Hematopoietic multipotent progenitor cell (in vitro differentiated cells): ENCODE data around the gene COL4A2. TPM values are rescaled to one million over a fixed set of nuclear protein-coding genes. Genes with fewer than 3 reads are reported as not detected.

ENCODE experiments used
- DNase-seq, 3 donors: peaks; one replicate each; pipeline ENCODE4 v3.0.0-alpha.2; 2011 to 2015; ENCODE audit warnings: low read depth in 2 of 3, low spot score in 2 of 3
- total RNA-seq: library from RNA; depleted of rRNA; stranded (reverse); fragments of >200 nt; gene quantifications from one replicate; pipeline ENCODE4 v1.2.3, GENCODE V29; 2012

COL4A2 gene
- total RNA-seq, 1 donor = 0.27 TPM

DNA sequence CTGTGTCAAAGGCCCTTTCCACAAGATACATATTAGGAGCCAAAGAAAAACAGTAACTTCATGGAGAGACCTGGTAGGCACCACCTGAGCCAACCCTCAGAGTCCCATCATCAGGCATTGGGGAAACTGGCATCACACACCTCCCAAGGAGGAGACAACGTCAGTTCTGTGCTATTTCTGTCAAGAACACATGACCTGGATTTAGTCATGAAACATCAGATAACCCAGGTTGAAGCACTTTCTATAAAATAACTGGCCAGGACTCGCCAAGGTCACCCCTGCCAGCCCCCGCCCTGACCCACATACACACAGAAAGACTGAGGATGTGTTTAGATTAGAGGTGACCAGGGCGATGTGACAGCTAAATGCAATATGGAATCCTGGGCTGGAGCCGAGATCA, 35.8 kb upstream of the COL4A2 start:
- no peak for DNase-seq

DNA sequence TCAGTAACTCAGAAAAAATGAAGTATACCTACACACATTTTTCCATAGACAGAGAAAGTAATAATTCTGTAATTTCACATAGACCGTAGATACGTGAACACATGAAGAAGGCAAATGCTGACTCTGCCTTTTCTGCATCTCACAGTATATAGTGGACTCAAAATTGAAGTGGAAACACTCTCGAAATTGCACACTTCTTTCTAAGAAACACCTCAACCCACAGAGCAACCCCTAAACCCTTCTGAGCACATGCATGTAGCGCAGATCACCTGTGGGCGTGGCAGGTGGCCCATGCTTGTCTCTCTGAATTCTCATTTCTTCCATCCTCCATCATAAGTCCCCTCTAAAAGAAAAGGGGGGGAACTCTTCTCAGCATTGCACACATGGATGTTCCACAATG, 34.9 kb upstream of the COL4A2 start:
- DNase-seq = no peak

DNA sequence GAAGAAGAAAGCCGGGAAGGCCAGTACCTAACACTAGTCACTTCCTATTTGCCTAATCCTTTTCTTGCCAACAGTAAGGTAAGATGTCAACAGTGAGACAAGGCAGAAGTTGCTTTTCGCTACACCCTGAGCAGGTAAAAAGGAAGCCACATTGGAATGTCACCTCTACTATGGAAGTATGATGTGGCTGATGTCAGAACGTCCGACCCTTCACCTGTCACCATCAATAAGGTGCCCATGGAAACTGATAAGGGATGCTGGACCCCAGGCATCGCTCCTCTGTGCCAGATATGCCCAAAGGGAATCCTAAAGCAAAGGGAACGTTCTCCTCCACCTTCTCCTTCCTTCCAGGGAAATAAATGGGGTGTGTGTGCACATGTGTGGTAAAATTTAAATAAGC, 34.4 kb upstream of the COL4A2 start:
- no peak for DNase-seq

DNA sequence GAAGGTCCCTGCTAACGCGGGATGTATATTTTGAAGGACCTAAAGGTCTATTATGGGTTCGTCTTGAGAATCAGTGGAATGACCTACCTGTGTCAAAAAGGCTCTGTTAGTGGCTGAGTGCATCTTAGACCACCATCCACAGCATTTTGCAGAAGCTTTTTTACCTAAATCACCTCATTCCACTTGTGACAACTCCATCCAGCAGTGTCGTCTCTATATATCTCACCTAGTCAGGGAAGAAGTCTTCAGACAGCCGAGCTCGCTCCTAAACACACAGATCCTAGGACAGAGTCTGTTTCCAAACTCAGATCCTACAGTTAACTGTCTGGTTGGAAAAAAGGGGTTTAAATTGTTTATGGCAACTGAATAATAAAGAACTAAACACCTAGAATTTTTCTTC, 33.8 kb upstream of the COL4A2 start:
- DNase-seq = no peak

DNA sequence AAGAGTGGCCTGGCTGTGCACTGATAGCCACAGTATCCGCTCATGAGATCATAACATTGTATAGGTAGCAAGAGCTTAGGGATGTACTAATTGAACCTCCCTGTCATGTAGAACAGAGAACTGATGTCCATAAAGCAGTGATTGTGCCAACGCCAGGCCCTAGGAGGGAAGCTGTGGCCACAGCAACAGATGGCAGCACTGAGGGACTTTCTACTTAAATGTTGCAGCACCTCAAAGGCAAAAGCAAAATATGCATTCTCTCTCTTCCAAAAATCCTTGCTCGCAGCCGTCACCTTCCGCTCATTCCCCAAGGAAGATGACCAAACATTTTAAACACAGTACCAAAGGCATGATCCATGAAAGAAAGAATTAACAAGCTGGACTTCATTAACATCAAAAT, 32.4 kb upstream of the COL4A2 start:
- DNase-seq = no peak

DNA sequence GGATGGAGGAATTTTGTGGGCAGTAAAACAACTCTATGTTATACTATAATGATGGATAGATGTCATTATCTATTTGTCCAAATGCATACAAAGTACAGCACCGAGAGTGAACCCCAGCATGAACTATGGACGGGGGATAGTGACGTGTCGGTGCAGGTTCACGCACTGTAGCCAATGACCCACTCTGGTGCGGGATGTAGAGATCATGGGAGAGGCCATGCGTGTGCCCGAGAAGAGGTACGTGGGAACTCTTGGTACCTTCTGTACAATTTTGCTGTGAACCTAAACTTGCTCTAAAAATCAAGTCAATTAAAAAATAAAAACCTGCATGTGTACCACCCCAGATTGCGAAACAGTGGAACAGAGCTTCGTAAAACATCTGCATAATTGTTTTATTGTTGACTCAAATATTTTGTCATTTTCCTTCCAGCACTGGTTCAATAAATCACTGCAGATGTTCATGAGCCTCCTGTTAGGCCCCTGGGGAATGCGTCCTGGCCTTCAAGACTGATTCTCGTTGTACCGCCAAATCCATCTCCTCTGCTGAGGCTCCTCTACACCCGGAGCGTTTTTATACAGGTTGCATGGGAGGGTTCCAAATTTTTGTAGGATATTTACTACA, 31.0 kb upstream of the COL4A2 start:
- no peak for DNase-seq

DNA sequence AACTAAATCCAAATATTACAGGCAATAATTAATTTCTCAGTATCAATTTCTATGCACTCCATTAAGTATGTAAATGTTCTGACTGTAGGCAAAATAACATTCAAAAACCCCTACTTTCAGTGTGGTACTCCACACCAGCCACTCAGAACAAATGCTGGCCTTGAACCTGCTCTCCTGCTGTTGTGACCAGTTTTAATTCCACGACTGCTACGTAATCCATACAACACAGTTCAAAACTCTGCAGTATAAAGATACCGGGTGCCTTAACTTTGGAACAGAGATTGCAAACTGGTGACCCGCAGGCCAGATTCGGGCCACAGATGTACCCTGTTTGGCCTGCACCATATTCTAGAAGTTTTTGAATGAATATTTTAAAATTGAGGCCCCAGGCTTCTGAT, 30.5 kb upstream of the COL4A2 start:
- no peak for DNase-seq

DNA sequence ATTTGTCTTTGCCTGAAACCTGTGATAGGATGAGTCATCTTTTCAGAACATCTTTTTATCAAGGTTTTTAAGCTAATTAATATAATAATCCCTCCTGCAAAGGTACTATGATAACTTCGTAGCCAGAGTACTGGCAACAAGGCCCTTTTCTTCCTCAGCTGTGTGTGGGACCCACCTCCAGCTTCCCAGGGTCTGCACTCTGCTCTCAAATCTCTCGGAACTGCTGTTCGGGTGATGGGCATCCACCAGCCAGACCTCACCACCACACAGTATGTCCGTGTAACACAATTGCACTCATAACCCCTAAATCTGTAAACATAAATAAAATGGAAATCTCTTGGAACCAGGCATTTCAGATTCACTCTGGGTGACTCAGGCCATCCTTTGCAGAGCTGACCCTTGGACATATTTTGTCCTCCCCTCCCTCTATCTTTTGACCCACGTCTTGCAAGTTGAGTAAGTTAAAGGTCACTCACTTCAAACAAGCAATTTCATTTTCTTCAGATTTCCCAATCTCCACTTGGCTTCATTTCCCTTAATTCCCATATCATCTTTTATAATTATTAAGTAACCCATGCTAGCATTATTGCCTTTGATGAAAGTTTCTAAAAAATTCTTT, 29.6 kb upstream of the COL4A2 start:
- DNase-seq = no peak

DNA sequence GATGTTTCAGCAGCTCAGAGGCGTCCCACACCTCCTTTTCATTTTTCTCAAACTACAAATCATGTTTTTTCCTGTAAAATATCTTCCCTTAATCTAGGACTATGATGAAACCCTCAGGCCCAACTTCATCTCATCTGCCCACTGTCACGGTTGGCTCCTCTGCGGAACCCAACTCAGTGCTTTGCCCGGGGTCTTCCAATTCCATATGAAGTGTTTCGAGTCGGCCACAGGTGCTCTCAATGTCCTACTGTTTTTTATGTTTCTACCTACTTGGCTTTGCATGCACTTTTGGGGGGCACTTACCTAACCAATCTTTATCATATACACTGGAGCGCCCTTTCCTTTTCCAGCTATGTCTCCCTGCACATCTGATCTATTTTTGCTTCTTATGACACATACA, 28.2 kb upstream of the COL4A2 start:
- DNase-seq = no peak

DNA sequence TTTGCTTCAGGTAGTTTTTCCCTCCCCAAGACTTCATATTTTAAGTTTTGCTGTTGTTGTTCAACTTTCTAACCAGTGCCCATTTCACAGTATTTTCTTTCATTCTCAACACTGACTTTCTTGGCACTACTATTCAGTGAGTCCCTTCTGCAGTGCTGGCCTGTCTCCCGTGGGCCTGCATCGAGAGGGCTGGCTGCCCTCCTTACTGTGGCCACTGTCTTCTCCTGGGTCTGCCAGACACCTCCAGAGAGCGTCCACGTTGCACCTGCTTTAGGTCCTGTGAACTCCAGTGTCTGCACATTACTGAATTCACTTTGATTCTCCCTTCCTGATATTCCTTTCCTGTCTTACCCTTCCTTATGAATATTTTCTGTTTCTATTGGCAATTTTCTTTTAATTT, 27.4 kb upstream of the COL4A2 start:
- no peak for DNase-seq

DNA sequence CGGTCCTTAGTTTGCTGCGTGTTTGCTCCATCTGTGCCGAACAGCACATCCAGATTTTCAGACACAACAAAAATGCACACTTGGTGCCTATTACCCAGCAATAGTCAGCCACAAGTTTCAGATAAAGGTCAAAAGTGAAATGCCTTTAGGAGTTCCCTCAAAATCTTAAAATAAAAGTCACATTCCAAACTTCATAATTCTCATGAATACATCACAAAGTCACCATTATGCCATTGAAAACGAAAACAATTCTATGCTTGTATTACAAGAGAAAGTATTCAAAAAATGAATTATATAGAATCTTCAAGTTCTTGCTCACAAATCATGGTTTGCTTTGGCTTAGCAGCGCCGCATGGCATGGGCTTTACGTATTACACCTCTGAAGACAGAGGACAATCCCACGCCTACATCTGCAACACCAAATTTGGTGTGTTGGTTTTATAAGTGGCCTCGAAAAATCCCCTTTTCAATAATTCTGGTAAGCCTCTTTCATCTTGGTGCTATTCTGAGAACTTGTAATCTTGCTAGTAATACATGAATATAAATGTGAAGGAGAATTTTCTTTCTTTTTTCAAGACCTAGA, 26.8 kb upstream of the COL4A2 start:
- no peak for DNase-seq

DNA sequence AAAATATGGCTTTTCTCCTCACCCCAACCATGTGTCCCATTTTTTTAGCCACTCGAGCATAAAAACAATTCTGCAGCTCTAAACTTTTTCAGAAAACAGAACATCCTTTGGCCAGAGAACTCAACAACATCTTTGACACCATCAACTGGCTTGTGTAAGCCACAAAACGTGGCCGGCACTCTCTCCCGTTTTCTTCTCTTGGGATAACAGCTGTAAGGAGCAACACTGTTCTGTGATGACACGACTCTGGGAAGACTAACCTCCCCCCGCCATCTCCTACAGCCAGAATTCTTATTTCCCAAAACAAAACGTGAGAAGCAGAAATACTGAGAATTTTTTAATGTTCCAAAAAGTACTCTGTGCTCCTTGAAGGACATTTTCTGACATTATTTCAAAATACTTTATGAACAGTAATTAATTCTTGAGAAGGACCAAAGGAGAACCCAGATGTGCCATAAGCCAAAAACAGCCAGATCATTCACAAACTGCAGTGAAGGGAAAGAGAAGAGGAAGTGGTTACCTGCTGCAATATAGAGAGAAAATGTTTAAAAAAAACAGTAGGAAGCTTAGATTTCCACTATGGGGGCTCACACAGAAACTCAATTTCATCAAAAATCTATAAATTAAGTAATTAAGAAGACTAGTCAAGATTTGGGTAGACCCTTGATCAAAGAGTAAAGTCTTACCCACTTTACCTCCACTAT, 25.9 kb upstream of the COL4A2 start:
- DNase-seq = no peak

DNA sequence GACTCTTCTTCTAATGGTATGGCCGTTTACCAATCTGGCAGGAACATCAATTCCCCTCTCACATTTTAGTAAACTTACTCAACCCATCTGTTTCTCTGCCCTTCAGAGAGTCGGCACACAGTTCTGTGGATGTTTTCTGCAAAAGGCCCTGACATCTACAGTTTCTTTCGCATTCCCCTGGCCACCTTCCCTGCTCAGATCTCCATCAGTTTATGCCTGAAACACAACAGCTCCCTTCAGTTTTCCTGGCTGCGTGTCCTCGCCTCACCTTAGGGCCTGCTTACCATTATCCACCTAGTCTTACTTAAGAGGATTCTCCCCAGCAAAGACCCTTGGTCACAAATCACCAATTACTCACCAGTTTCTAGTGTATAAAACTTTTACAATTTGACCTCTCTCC, 25.3 kb upstream of the COL4A2 start:
- no peak for DNase-seq

DNA sequence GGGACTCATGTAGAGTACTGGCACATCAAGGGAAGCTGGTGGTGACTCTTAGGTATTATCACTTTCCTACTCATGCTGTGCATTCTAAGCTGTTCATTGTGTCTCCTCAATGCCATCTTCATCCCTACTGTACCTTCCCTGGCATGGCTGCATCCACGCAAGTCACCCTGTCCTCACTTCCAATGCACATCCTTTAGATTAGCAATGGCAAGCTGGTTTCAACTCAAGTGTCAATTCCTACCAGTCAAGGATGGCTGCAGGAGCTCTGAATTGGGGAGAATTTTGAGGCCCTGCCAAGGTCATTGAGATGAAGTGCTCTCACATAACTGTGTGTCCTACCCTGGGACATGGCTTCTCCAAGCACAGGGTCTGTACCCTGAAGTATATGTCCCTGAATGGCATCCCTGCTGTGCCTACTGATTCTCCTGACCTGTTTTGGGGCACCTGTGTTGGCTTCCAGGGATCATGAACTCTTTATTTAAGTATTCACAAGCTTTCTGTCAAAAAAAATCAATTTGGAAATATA, 24.7 kb upstream of the COL4A2 start:
- no peak for DNase-seq

DNA sequence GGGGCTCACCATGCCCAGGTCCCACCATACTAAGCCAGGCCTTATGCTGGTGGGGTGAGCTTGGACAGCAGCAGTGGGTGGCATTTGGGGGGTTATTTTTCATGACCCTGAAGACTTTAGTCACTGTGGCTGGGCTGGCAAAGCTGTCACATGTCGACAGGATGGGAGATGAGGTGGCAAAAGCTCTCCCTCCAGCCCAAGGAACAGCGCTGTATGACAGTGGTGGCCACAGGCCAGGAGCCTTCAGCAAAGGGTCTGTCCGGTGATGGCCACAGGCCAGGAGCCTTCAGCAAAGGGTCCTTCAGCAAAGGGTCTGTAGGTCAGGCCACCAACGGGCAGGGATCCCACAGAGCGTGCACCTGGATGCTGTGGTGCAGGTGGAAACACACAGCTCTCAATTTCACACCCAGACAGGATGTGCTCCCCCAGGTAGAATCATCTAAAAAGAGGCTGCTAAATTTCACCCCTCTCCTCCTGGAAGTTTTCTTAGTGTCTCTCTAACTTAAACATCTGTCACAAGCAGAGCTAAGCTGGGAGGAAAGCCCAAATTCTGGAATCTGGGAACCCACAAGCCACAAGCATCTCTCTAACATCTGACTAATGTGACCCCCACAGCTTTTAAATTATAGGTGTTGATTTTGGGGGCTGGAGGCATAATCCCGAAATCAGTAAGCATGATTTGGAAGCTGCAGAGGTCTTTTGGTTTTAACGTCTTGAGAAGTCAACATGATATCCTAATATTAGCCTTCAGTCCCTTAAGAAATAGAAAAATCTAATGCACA, 23.2 kb upstream of the COL4A2 start:
- DNase-seq = no peak

DNA sequence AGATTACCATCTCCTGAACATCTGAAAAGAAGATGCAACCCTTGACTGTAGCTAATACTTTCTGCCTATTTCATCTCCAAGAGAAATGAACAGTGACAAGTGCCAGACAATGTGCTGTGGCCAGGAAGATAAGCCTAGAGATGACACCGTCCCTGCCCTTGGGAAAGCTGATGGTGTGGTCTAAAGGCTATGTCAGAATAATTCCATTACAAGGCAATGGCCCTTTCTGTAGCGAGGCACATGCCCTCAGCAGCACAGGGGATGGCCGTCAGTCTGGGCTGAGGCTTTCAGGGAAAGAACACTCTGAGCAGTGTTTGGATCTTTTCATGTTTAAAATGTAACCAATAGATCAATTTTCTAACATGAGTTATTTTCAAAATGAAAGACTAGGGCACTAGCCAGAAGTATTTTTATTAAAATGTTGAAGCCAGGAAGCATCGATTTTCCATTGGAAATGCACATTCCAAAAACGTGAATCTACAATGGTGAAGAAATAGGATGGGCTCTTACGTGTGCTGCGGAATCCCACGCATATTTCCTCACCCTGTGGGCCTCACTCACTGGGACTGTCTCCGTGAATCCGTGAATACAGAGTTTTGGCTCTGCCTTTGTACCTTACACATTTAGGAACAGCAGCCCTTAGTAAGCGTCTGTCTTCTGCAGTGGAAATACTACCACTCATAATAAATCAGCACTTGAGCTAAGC, 22.2 kb upstream of the COL4A2 start:
- DNase-seq = no peak

DNA sequence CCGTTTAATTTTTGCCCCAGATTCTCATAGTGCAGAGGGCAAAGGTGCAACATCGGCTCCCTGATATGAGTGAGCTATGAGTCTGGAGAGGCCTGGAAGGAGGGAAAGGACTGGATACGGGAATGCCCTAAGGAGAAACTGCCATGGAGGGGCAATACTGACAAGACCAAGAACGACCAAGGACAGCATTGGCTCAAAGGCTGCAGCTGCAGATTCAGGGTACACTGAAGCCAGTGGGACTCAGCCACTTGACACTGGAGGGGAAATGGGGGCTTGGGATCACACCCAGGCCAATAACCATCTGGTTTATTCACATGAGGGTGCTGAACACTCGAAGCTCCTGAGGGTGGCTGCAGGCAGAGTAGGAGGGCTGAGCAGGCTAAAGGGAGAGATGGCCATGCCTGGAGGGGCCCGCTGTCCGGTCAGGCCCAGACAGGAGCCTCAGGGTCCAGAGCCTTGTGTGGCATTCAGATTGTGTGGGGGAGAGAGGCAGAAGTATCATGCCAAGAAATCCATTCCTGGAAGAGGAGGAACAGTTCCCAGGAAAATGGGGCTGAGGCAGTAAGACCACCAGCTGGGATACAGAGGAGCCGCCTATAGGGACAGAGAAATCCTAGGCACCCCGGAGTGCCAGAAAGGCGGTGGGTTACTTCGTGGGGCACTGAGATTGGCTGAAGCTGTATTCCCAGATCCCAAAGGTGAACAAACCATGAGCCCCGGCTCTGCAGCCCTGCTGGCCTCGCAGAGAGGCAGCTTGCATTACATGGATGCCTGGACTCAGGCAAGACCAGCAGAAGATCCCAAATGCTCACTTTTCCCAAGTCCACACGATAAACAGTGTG, 20.9 kb upstream of the COL4A2 start:
- no peak for DNase-seq

DNA sequence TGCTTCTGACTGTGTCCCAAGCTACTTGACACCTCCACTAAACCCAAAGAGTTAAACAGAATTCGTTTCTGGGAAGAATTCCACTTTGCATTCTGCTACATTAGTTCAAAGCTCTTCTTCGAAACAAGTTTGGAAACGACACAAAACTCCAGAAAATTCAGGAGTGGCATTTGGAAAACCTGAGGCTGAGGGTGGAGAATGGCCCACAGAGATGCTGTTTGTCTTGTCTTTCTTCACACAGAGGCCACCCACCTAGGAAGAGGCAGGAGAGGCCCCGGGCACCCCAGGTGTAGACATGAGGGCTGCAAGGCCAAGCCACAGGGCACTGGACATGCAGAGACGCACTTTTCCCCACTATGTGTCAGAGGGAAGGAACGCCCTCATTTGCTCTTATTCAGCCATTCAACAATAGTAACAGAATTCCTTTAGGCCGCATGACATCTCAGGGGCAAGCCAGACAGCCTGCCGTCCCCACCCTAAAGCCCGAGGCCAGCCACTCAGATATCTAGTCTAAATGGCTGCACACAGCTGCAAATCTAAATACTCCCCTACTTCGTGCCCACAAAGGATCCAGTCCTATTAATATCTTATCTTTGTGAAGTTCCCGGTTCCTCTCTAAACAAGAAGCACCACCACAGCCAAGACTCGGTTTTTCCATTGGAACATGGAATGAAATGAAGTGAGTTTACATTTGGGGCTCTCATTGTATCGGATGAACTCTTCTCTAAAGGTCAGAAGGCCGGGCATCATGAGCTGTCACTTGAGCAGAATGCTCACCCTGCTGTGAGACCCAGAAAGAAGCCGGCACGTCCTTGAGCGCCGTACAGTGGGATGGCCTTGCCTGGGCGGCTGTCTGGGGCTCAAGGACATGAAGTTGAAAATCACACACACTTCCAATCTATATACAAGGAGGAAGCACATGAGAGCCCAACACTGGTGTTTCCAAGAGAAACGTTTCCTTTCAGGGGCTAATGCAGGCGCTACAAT, 20.0 kb upstream of the COL4A2 start:
- no peak for DNase-seq
